Neural progenitor cell (in vitro differentiated cells): Measurements from ENCODE around the gene LRRC38. TPM values are rescaled to one million over a fixed set of nuclear protein-coding genes. Genes with fewer than 3 reads are reported as not detected.
A peak's percentile ranks its signal among the peaks of the same experiment; 100 is the strongest.

Experiments
- DNase-seq: peaks from one replicate; pipeline ENCODE4 v3.0.0-alpha.2; 2016; ENCODE audit warnings: low spot score
- H2AFZ ChIP-seq: fragments of 200-600 bp; sonication (generic); replicated peaks from 2 replicates; pipeline ENCODE4 v1.6.1; 2016; ENCODE audit warnings: antibody characterized with exemption
- H3F3A ChIP-seq: fragments of 200-600 bp; sonication (generic); 2 replicates; pipeline ENCODE4 v1.6.1; 2016; ENCODE audit warnings: antibody characterized with exemption, low read depth
- H3K27ac ChIP-seq: fragments of 200-600 bp; sonication (generic); 2 replicates; pipeline ENCODE4 v1.5.1; 2016; ENCODE audit warnings: mild to moderate bottlenecking
- H3K27me3 ChIP-seq: fragments of 200-600 bp; sonication (generic); 2 replicates; pipeline ENCODE4 v1.6.1; 2016; ENCODE audit warnings: mild to moderate bottlenecking, moderate library complexity
- H3K36me3 ChIP-seq: fragments of 200-600 bp; sonication (generic); 2 replicates; pipeline ENCODE4 v1.5.1; 2016
- H3K4me1 ChIP-seq: fragments of 200-600 bp; sonication (generic); 2 replicates; pipeline ENCODE4 v1.6.1; 2016; ENCODE audit warnings: mixed run types
- H3K4me2 ChIP-seq: fragments of 200-600 bp; sonication (generic); 2 replicates; pipeline ENCODE4 v1.6.1; 2016
- H3K4me3 ChIP-seq: fragments of 200-600 bp; sonication (generic); 2 replicates; pipeline ENCODE4 v1.5.1; 2016
- H3K79me2 ChIP-seq: fragments of 200-600 bp; sonication (generic); 2 replicates; pipeline ENCODE4 v1.6.1; 2016; ENCODE audit warnings: low read depth
- H3K9ac ChIP-seq: fragments of 200-600 bp; sonication (generic); 2 replicates; pipeline ENCODE4 v1.6.1; 2016
- H3K9me3 ChIP-seq: fragments of 200-600 bp; sonication (generic); 2 replicates; pipeline ENCODE4 v1.5.1; 2016; ENCODE audit warnings: low read depth
- H4K20me1 ChIP-seq: fragments of 200-600 bp; sonication (generic); 2 replicates; pipeline ENCODE4 v1.6.1; 2016; ENCODE audit warnings: low read depth
- H3K27ac Mint-ChIP-seq: 3 replicates; pipeline ENCODE4 v1.8.0; 2021; ENCODE audit warnings: mixed read lengths
- H3K27me3 Mint-ChIP-seq: 2 replicates; pipeline ENCODE4 v1.8.0; 2022; ENCODE audit warnings: low read depth, mild to moderate bottlenecking, inconsistent platforms, moderate library complexity, mixed read lengths; ENCODE audit not compliant: insufficient read depth
- H3K36me3 Mint-ChIP-seq: 3 replicates; pipeline ENCODE4 v1.8.0; 2021; ENCODE audit warnings: mixed read lengths
- H3K4me1 Mint-ChIP-seq: 3 replicates; pipeline ENCODE4 v1.8.0; 2021; ENCODE audit warnings: mixed read lengths
- H3K4me3 Mint-ChIP-seq: 3 replicates; pipeline ENCODE4 v1.8.0; 2021; ENCODE audit warnings: mild to moderate bottlenecking, moderate library complexity, mixed read lengths
- H3K9me3 Mint-ChIP-seq: 3 replicates; pipeline ENCODE4 v1.8.0; 2020; ENCODE audit warnings: mixed read lengths
- CTCF ChIP-seq: fragments of 200-600 bp; sonication (generic); IDR thresholded peaks from 2 replicates; pipeline ENCODE4 v1.5.1; 2017; ENCODE audit warnings: antibody characterized with exemption, mild to moderate bottlenecking
- EZH2 ChIP-seq: fragments of 200-600 bp; sonication (generic); IDR thresholded peaks from 2 replicates; pipeline ENCODE4 v1.6.1; 2017; ENCODE audit warnings: antibody characterized with exemption, mild to moderate bottlenecking, moderate library complexity
- EZH2phosphoT487 ChIP-seq: fragments of 200-600 bp; sonication (generic); IDR thresholded peaks from 2 replicates; pipeline ENCODE4 v1.6.1; 2017; ENCODE audit warnings: antibody characterized with exemption
- total RNA-seq: library from RNA; depleted of rRNA; stranded (reverse); fragments of >200 nt; gene quantifications from 2 replicates; pipeline ENCODE4 v1.2.3, GENCODE V29; 2015; ENCODE audit warnings: low replicate concordance

The LRRC38 gene
- total RNA-seq, 1 donor from 2014 or later: not detected

- H3K27ac Mint-ChIP-seq: peak overlapping the region; percentile 57
- no peak overlapping the region for H3K27ac ChIP-seq
- H3K9me3 ChIP-seq: no peaks in the 10 kb centered on the region
- H3K27me3 ChIP-seq: no peaks in the 10 kb centered on the region
- peaks cover 11% of the 10 kb centered on the region for H3K27me3 Mint-ChIP-seq
- no peaks in the 10 kb centered on the region for H3K36me3 ChIP-seq
- no peak overlapping the region for H3K4me2 ChIP-seq
- no peaks in the 10 kb centered on the region for H4K20me1 ChIP-seq
- H3K4me3 Mint-ChIP-seq: no peak overlapping the region
- no peak overlapping the region for H3K9ac ChIP-seq
- no peaks in the 10 kb centered on the region for H3K79me2 ChIP-seq
- no peaks in the 10 kb centered on the region for H3K36me3 Mint-ChIP-seq
- peak; percentile 50 for DNase-seq
- no peak overlapping the region for H2AFZ ChIP-seq
- H3K4me1 ChIP-seq: peaks cover 9% of the 10 kb centered on the region
- TF ChIP-seq EZH2 (no peak), CTCF (peak; percentile 38)
- peaks cover 11% of the 10 kb centered on the region for H3K4me1 Mint-ChIP-seq
- H3K9me3 Mint-ChIP-seq: no peaks in the 10 kb centered on the region
- H3F3A ChIP-seq: no peaks in the 10 kb centered on the region
- no peak overlapping the region for H3K4me3 ChIP-seq
These were observed 29.8 kb upstream of the LRRC38 start for GRCh38 chr1:13543451-13544220.

GRCh38 chr1:13541435-13542215 is 27.8 kb upstream of the LRRC38 start:
- H3K79me2 ChIP-seq: no peaks in the 10 kb centered on the region
- peaks cover 9% of the 10 kb centered on the region for H3K4me1 ChIP-seq
- no peaks in the 10 kb centered on the region for H3K36me3 Mint-ChIP-seq
- no peak overlapping the region for H3K4me3 Mint-ChIP-seq
- H3K4me3 ChIP-seq: no peak overlapping the region
- H3K4me1 Mint-ChIP-seq: peaks cover 11% of the 10 kb centered on the region
- H3K27me3 ChIP-seq: no peaks in the 10 kb centered on the region
- H2AFZ ChIP-seq: no peak overlapping the region
- no peak overlapping the region for H3K9ac ChIP-seq
- H3K9me3 ChIP-seq: no peaks in the 10 kb centered on the region
- no peak for DNase-seq
- H3K36me3 ChIP-seq: no peaks in the 10 kb centered on the region
- no peak overlapping the region for H3K4me2 ChIP-seq
- H4K20me1 ChIP-seq: no peaks in the 10 kb centered on the region
- H3F3A ChIP-seq: no peaks in the 10 kb centered on the region
- peaks cover 6% of the 10 kb centered on the region for H3K27me3 Mint-ChIP-seq
- no peak overlapping the region for H3K27ac Mint-ChIP-seq
- no peak overlapping the region for H3K27ac ChIP-seq
- no peaks in the 10 kb centered on the region for H3K9me3 Mint-ChIP-seq
- TF ChIP-seq EZH2phosphoT487 (no peak), CTCF (no peak), EZH2 (no peak)

DNA sequence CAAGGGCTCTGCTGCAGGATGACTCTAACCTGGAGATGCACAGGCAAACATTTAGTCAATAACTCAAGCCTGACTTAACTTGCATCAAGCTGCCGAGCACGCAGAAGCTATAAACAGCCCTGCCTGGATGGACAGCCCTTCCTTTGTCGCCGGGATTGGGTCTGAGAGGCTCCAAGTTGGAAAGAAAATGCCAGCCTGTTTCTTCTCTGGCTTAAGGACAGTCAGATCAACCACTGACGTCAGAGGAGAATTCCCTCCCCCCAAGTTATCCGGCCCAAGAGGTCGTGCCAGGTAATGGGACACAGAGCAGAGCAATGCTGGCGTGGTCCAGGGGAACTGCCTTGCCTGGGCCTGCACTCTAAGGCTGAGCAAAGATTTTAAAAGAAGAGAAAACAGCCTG is 27.1 kb upstream of the LRRC38 start:
- H3K9me3 Mint-ChIP-seq: no peaks in the 10 kb centered on the region
- H3K27me3 Mint-ChIP-seq: peaks cover 6% of the 10 kb centered on the region
- Histone ChIP-seq H3K27me3 (no peaks in the 10 kb centered on the region), H3K4me3 (no peak overlapping the region), H2AFZ (peak overlapping the region; percentile 79), H3F3A (no peaks in the 10 kb centered on the region), H3K79me2 (no peaks in the 10 kb centered on the region), H3K9me3 (no peaks in the 10 kb centered on the region), H3K9ac (no peak overlapping the region), H3K4me1 (peaks cover 9% of the 10 kb centered on the region), H4K20me1 (no peaks in the 10 kb centered on the region), H3K36me3 (no peaks in the 10 kb centered on the region), H3K4me2 (no peak overlapping the region), H3K27ac (no peak overlapping the region)
- no peaks in the 10 kb centered on the region for H3K36me3 Mint-ChIP-seq
- no peak for DNase-seq
- H3K27ac Mint-ChIP-seq: no peak overlapping the region
- peaks cover 11% of the 10 kb centered on the region for H3K4me1 Mint-ChIP-seq
- no peak overlapping the region for H3K4me3 Mint-ChIP-seq
- TF ChIP-seq CTCF (no peak), EZH2 (no peak), EZH2phosphoT487 (no peak)
